H1 (cell line): Measurements from ENCODE around the gene CENATAC. TPM values are rescaled to one million over a fixed set of nuclear protein-coding genes. Genes with fewer than 3 reads are reported as not detected.
A peak's percentile ranks its signal among the peaks of the same experiment; 100 is the strongest.

ENCODE experiments used
- ASH2L ChIP-seq: fragments of 200-600, 300-600 bp; sonication (generic); IDR thresholded peaks from one replicate; pipeline ENCODE4 v1.7.1; 2017; ENCODE audit warnings: low read length
- CBX8 ChIP-seq: fragments of 300-800, 300-1000 bp; sonication (generic); IDR thresholded peaks from 2 replicates; pipeline ENCODE4 v1.7.1; 2016; ENCODE audit warnings: low read depth, low read length, borderline replicate concordance
- CEBPB ChIP-seq: IDR thresholded peaks from 2 replicates; pipeline ENCODE4 v1.6.1; 2012; ENCODE audit warnings: low read depth, low read length
- GTF2F1 ChIP-seq: IDR thresholded peaks from 2 replicates; pipeline ENCODE4 v1.6.1; 2012; ENCODE audit warnings: low read depth, low read length, improper control_type of control experiment, borderline replicate concordance
- HDAC2 ChIP-seq, 2 experiments: fragments of 300-600 bp in 1 of 2; sonication (generic) in 1 of 2; IDR thresholded peaks; 2 replicates each; pipeline ENCODE4 v1.6.1; 2011 to 2012; ENCODE audit warnings: low read depth in 2 of 2, low read length in 2 of 2, mild to moderate bottlenecking in 2 of 2, moderate library complexity in 2 of 2, borderline replicate concordance in 1 of 2, inconsistent platforms in 1 of 2
- POLR2AphosphoS5 ChIP-seq: IDR thresholded peaks from 2 replicates; pipeline ENCODE4 v1.6.1; 2011; ENCODE audit warnings: low read depth, low read length
- RBBP5 ChIP-seq: IDR thresholded peaks from 2 replicates; pipeline ENCODE4 v1.7.1; 2012; ENCODE audit warnings: low read depth, mild to moderate bottlenecking, inconsistent platforms, low read length, moderate library complexity, borderline replicate concordance
- RNF2 ChIP-seq: fragments of 200-900, 300-1000 bp; sonication (generic); IDR thresholded peaks from 2 replicates; pipeline ENCODE4 v1.7.1; 2016; ENCODE audit warnings: borderline replicate concordance, low read depth, mild to moderate bottlenecking, antibody characterized with exemption, low read length; ENCODE audit not compliant: poor library complexity, severe bottlenecking; ENCODE audit errors: missing control alignments
- SAP30 ChIP-seq: fragments of 300-600 bp; sonication (generic); IDR thresholded peaks from 2 replicates; pipeline ENCODE4 v1.7.1; 2012; ENCODE audit warnings: low read length, moderate library complexity, mild to moderate bottlenecking, inconsistent platforms; ENCODE audit not compliant: insufficient read depth, insufficient replicate concordance
- SIN3A ChIP-seq, 2 experiments: IDR thresholded peaks in 1 of 2; conservative IDR thresholded peaks in 1 of 2; 2 replicates each; pipeline ENCODE4 v1.6.1; 2011 to 2012; ENCODE audit warnings: low read length in 2 of 2, improper control_type of control experiment in 1 of 2, low read depth in 1 of 2, mild to moderate bottlenecking in 1 of 2
- SIRT6 ChIP-seq: IDR thresholded peaks from one replicate; pipeline ENCODE4 v1.7.1; 2012; ENCODE audit warnings: low read length, inconsistent platforms
- SIX5 ChIP-seq: IDR thresholded peaks from 2 replicates; pipeline ENCODE4 v1.6.1; 2011; ENCODE audit warnings: mild to moderate bottlenecking, low read depth, low read length
- polyA plus RNA-seq, 7 experiments: library from polyadenylated mRNA; depleted of rRNA in 3 of 7; stranded (reverse) in 5 of 7; unstranded in 2 of 7; fragments of >200 nt in 5 of 7; fragments of 200-250 nt in 2 of 7; gene quantifications; 1 replicate in 5 of 7; 2 replicates in 1 of 7; 4 replicates in 1 of 7; pipeline versions ENCODE4 v1.2.1 to v1.2.3, GENCODE V29; 2011 to 2013; ENCODE audit warnings: missing spikeins in 2 of 7, mixed read lengths in 2 of 7
- total RNA-seq: library from RNA; stranded (reverse); fragmentation: NEBNext Ultra II Directional; extraction: Animal tissue kit (Norgen Biotek cat#: 25700); gene quantifications from 2 replicates; pipeline ENCODE4 v1.2.1, GENCODE V29; 2021

The CENATAC gene
- total and polyA plus RNA-seq, 2 of the 8 experiments (the other 6 are each of a cell fraction or from before 2014, with no cell fraction given), result 22.7 to 36.4 TPM

DNA sequence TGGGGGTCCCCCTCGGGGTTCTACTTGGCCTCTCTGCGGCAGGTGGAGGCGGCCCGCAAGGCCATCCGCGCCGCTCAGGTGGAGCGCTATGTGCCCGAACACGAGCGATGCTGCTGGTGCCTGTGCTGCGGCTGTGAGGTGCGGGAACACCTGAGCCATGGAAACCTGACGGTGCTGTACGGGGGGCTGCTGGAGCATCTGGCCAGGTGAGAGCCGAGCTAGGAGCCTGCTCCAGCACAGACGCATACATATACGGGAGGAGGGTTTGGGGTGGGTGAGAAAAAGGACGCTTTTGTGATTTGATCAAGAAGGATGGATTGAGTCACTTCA is 415 bp downstream of the CENATAC start (continued):
- no peak for TF ChIP-seq SIX5
- TF ChIP-seq SAP30, result no peak
- TF ChIP-seq HDAC2 (IDR thresholded peaks at IDR 0.05; ENCODE audit: borderline replicate concordance in 1 of 2, low read depth in 2 of 2, low read length in 2 of 2), result no peak
- 0 out of 4 replicates have a peak, but pooled peaks of 1 of the 2 experiments have one; percentile 45 for TF ChIP-seq SIN3A (conservative IDR thresholded peaks at IDR 0.05 in 1 of 2, IDR thresholded peaks at IDR 0.05 in 1 of 2; ENCODE audit: low read depth in 1 of 2, low read length in 2 of 2)
- TF ChIP-seq CBX8, result no peak
- TF ChIP-seq ASH2L, result peak; percentile 47
- no peak for TF ChIP-seq RNF2
- TF ChIP-seq SIRT6, result no peak
- TF ChIP-seq RBBP5, result no peak
- no peak for TF ChIP-seq POLR2AphosphoS5
- no peak for TF ChIP-seq CEBPB
- no peak for TF ChIP-seq GTF2F1
